OCI-LY7 (cell line): ENCODE data around the gene LDLRAD2. TPM values are rescaled to one million over a fixed set of nuclear protein-coding genes. Genes with fewer than 3 reads are reported as not detected.

ENCODE experiments used
- BruUV-seq: library from RNA; stranded (reverse); fragments of 400-500 nt; replicated peaks from 2 replicates; lab custom pipeline; 2021; lab: Mats Ljungman, UMichigan
- CTCF ChIA-PET: fragments of 300-600 bp; sonication (Branson Sonifier 250); formaldehyde crosslinking; loops from one replicate; lab custom pipeline; 2022; ENCODE audit warnings: antibody characterized with exemption; ENCODE audit not compliant: unreplicated experiment; lab: Charles Lee
- POLR2A ChIA-PET: fragments of 300-600 bp; sonication (Branson Sonifier 250); formaldehyde crosslinking; loops from one replicate; lab custom pipeline; 2022; ENCODE audit warnings: antibody characterized with exemption; lab: Charles Lee
- DNase-seq: peaks from one replicate; pipeline ENCODE4 v3.0.0-alpha.2; 2015; ENCODE audit warnings: low spot score
- H2AFZ ChIP-seq: fragments of 200-600 bp; sonication (generic), shearing (Covaris generic); 2 replicates; pipeline ENCODE4 v1.6.1; 2014; ENCODE audit warnings: mild to moderate bottlenecking, antibody characterized with exemption, low read length, moderate library complexity
- H3K27ac ChIP-seq: fragments of 200-600 bp; sonication (generic); 2 replicates; pipeline ENCODE4 v1.5.1; 2014; ENCODE audit warnings: mixed run types, low read depth, mild to moderate bottlenecking, moderate library complexity, low read length, inconsistent platforms; ENCODE audit not compliant: poor library complexity, severe bottlenecking
- H3K36me3 ChIP-seq: fragments of 200-600 bp; sonication (generic); 2 replicates; pipeline ENCODE4 v1.6.1; 2014; ENCODE audit warnings: mild to moderate bottlenecking, antibody characterized with exemption, low read length, moderate library complexity, mixed read lengths; ENCODE audit not compliant: insufficient read depth
- H3K4me1 ChIP-seq: fragments of 200-600 bp; sonication (generic); 2 replicates; pipeline ENCODE4 v1.5.1; 2014; ENCODE audit warnings: mild to moderate bottlenecking, low read length; ENCODE audit not compliant: insufficient read depth, poor library complexity, severe bottlenecking
- H3K4me2 ChIP-seq: fragments of 200-600 bp; sonication (generic); 2 replicates; pipeline ENCODE4 v1.6.1; 2014; ENCODE audit warnings: mild to moderate bottlenecking, low read length
- H3K4me3 ChIP-seq: fragments of 200-600 bp; sonication (generic); 2 replicates; pipeline ENCODE4 v1.5.1; 2014; ENCODE audit warnings: mild to moderate bottlenecking, low read depth, low read length; ENCODE audit not compliant: poor library complexity, severe bottlenecking
- H3K79me2 ChIP-seq: fragments of 200-600 bp; sonication (generic); 2 replicates; pipeline ENCODE4 v1.6.1; 2016; ENCODE audit warnings: low read depth, mild to moderate bottlenecking, low read length, moderate library complexity, mixed read lengths; ENCODE audit not compliant: insufficient read depth
- H3K9me2 ChIP-seq: fragments of 200-600 bp; sonication (generic); 2 replicates; pipeline ENCODE4 v1.6.1; 2016; ENCODE audit warnings: mild to moderate bottlenecking, low read length, mixed read lengths; ENCODE audit not compliant: insufficient read depth
- H3K9me3 ChIP-seq: fragments of 200-600 bp; sonication (generic); 2 replicates; pipeline ENCODE4 v1.6.1; 2014; ENCODE audit warnings: mild to moderate bottlenecking, mixed run types, low read length, mixed read lengths
- H4K20me1 ChIP-seq: fragments of 200-600 bp; sonication (generic); 2 replicates; pipeline ENCODE4 v1.6.1; 2014; ENCODE audit warnings: mild to moderate bottlenecking, antibody characterized with exemption, low read length, moderate library complexity, mixed read lengths; ENCODE audit not compliant: insufficient read depth
- CTCF ChIP-seq: fragments of 200-600 bp; sonication (generic); conservative IDR thresholded peaks from 2 replicates; pipeline ENCODE4 v1.5.1; 2014; ENCODE audit warnings: mild to moderate bottlenecking, antibody characterized with exemption, low read length, moderate library complexity, mixed read lengths
- EZH2phosphoT487 ChIP-seq: fragments of 200-600 bp; sonication (generic); IDR thresholded peaks from 2 replicates; pipeline ENCODE4 v1.6.1; 2018; ENCODE audit warnings: low read depth, borderline replicate concordance, mild to moderate bottlenecking, mixed run types, antibody characterized with exemption, low read length, moderate library complexity, mixed read lengths
- intact Hi-C: fragments of 100-400 bp; cut with micrococcal nuclease; formaldehyde crosslinking; loops from one replicate; pipeline ENCODE4 v1.10.0; 2022; ENCODE audit not compliant: unreplicated experiment
- total RNA-seq, 2 experiments: library from RNA; depleted of rRNA in 1 of 2; stranded (reverse); fragments of >200 nt in 1 of 2; shearing (Covaris generic) in 1 of 2; gene quantifications; 2 replicates each; pipeline ENCODE4 v1.2.3, GENCODE V29; 2014 to 2022

LDLRAD2 gene
- total RNA-seq, 2 experiments from 2014 or later = not detected

GRCh38 chr1:21793104-21793503 lies 19.0 kb upstream of the LDLRAD2 start:
- Histone ChIP-seq H3K4me3 (no peak overlapping the region), H3K4me1 (no peaks in the 10 kb centered on the region), H3K4me2 (no peak overlapping the region), H3K36me3 (no peaks in the 10 kb centered on the region), H3K79me2 (no peaks in the 10 kb centered on the region), H2AFZ (no peak overlapping the region), H3K9me3 (peaks cover 10% of the 10 kb centered on the region; the same call in 1 of the 2 replicates), H3K27ac (no peak overlapping the region), H4K20me1 (no peaks in the 10 kb centered on the region), H3K9me2 (no peaks in the 10 kb centered on the region)
- ChIA-PET CTCF (no interaction called here), POLR2A (no interaction called here)
- DNase-seq = no peak
- intact Hi-C loops = no loop called here
- BruUV-seq = no TSS peak
- TF ChIP-seq CTCF (no peak), EZH2phosphoT487 (no peak)

- ChIA-PET CTCF (no interaction called here), POLR2A (no interaction called here)
- H3K9me2 ChIP-seq = no peaks in the 10 kb centered on the region
- no peak overlapping the region for H3K4me2 ChIP-seq
- no peak overlapping the region for H2AFZ ChIP-seq
- BruUV-seq = no TSS peak
- no peak overlapping the region for H3K4me3 ChIP-seq
- no peaks in the 10 kb centered on the region for H4K20me1 ChIP-seq
- H3K27ac ChIP-seq = no peak overlapping the region
- H3K79me2 ChIP-seq = no peaks in the 10 kb centered on the region
- peaks cover 10% of the 10 kb centered on the region; the same call in 1 of the 2 replicates for H3K9me3 ChIP-seq
- no peak for TF ChIP-seq EZH2phosphoT487
- no peak for TF ChIP-seq CTCF
- no peak for DNase-seq
- intact Hi-C loops = no loop called here
- no peaks in the 10 kb centered on the region for H3K4me1 ChIP-seq
- H3K36me3 ChIP-seq = no peaks in the 10 kb centered on the region
These were observed 17.4 kb upstream of the LDLRAD2 start for GRCh38 chr1:21794656-21795055.

- Histone ChIP-seq H3K79me2 (no peaks in the 10 kb centered on the region), H3K9me2 (no peaks in the 10 kb centered on the region), H3K27ac (no peak overlapping the region), H3K36me3 (no peaks in the 10 kb centered on the region), H4K20me1 (no peaks in the 10 kb centered on the region), H3K4me2 (no peak overlapping the region), H2AFZ (no peak overlapping the region), H3K9me3 (peaks cover 10% of the 10 kb centered on the region; the same call in 1 of the 2 replicates), H3K4me1 (no peaks in the 10 kb centered on the region), H3K4me3 (no peak overlapping the region)
- ChIA-PET CTCF (no interaction called here), POLR2A (no interaction called here)
- no TSS peak for BruUV-seq
- intact Hi-C loops = no loop called here
- TF ChIP-seq EZH2phosphoT487 (no peak), CTCF (no peak)
- no peak for DNase-seq
These were observed 17.0 kb upstream of the LDLRAD2 start for GRCh38 chr1:21795075-21795474.
